PC-3 (cell line): ENCODE data around the gene ACAP1. TPM values are rescaled to one million over a fixed set of nuclear protein-coding genes. Genes with fewer than 3 reads are reported as not detected.

Experiments used
- ATAC-seq: fragments of 200-7000 bp; cut with Tn5 transposase; 2 replicates; pipeline ENCODE4 v1.9.1; 2020; ENCODE audit warnings: mild to moderate bottlenecking, moderate library complexity
- BruUV-seq: library from RNA; stranded (reverse); fragments of 400-500 nt; replicated peaks from 2 replicates; lab custom pipeline; 2021; lab: Mats Ljungman, UMichigan
- CTCF ChIA-PET: fragments of 300-600 bp; sonication (Branson Sonifier 250); formaldehyde crosslinking; loops from one replicate; lab custom pipeline; 2022; ENCODE audit warnings: antibody characterized with exemption; lab: Charles Lee
- POLR2A ChIA-PET: fragments of 300-600 bp; sonication (Branson Sonifier 250); formaldehyde crosslinking; loops from one replicate; lab custom pipeline; 2022; ENCODE audit warnings: antibody characterized with exemption; ENCODE audit not compliant: unreplicated experiment; lab: Charles Lee
- DNase-seq: peaks from one replicate; pipeline ENCODE4 v3.0.0-alpha.2; 2015
- H2AFZ ChIP-seq: fragments of 300-600 bp; sonication (generic); 2 replicates; pipeline ENCODE4 v1.6.0; 2016; ENCODE audit warnings: antibody characterized with exemption, low read length
- H3F3A ChIP-seq: fragments of 300-600 bp; sonication (generic); one replicate; pipeline ENCODE4 v1.6.0; 2017; ENCODE audit warnings: antibody characterized with exemption, low read length, control low read depth, mild to moderate bottlenecking; ENCODE audit not compliant: unreplicated experiment
- H3K27ac ChIP-seq: fragments of 300-600 bp; sonication (generic); 2 replicates; pipeline ENCODE4 v1.5.1; 2016; ENCODE audit warnings: mild to moderate bottlenecking, low read length
- H3K27me3 ChIP-seq: fragments of 300-600 bp; sonication (generic); 2 replicates; pipeline ENCODE4 v1.6.1; 2016; ENCODE audit warnings: low read length, mixed read lengths
- H3K36me3 ChIP-seq: fragments of 300-600 bp; sonication (generic); 2 replicates; pipeline ENCODE4 v1.6.1; 2016; ENCODE audit warnings: low read depth, mixed run types, low read length, mixed read lengths
- H3K4me1 ChIP-seq: fragments of 300-600 bp; sonication (generic); 2 replicates; pipeline ENCODE4 v1.5.1; 2016; ENCODE audit warnings: low read length; ENCODE audit not compliant: insufficient read depth
- H3K4me2 ChIP-seq: fragments of 300-600 bp; sonication (generic); 2 replicates; pipeline ENCODE4 v1.6.0; 2016; ENCODE audit warnings: low read length
- H3K4me3 ChIP-seq: fragments of 300-600 bp; sonication (generic); 2 replicates; pipeline ENCODE4 v1.5.1; 2016; ENCODE audit warnings: mild to moderate bottlenecking, low read length, mixed read lengths
- H3K79me2 ChIP-seq: fragments of 300-600 bp; sonication (generic); 2 replicates; pipeline ENCODE4 v1.6.1; 2017; ENCODE audit warnings: low read length, mixed read lengths
- H3K9ac ChIP-seq: fragments of 300-600 bp; sonication (generic); 2 replicates; pipeline ENCODE4 v1.6.0; 2016; ENCODE audit warnings: mild to moderate bottlenecking, low read length
- H3K9me2 ChIP-seq: fragments of 300-600 bp; sonication (generic); replicated peaks from 2 replicates; pipeline ENCODE4 v1.6.1; 2016; ENCODE audit warnings: mixed run types, low read length, mixed read lengths
- H3K9me3 ChIP-seq: fragments of 300-600 bp; sonication (generic); 2 replicates; pipeline ENCODE4 v1.6.1; 2016; ENCODE audit warnings: low read length, mixed read lengths
- H4K20me1 ChIP-seq: fragments of 300-600 bp; sonication (generic); 2 replicates; pipeline ENCODE4 v1.6.1; 2016; ENCODE audit warnings: low read length, mixed read lengths
- EZH2 ChIP-seq: fragments of 300-600 bp; sonication (generic); IDR thresholded peaks from one replicate; pipeline ENCODE4 v1.6.1; 2017; ENCODE audit warnings: antibody characterized with exemption, mild to moderate bottlenecking, low read length; ENCODE audit not compliant: unreplicated experiment
- EZH2phosphoT487 ChIP-seq: fragments of 300-600 bp; sonication (generic); IDR thresholded peaks from 2 replicates; pipeline ENCODE4 v1.6.1; 2018; ENCODE audit warnings: mild to moderate bottlenecking, antibody characterized with exemption, low read length, borderline replicate concordance
- intact Hi-C: fragments of 100-400 bp; cut with micrococcal nuclease; formaldehyde crosslinking; loops from 2 replicates; pipeline ENCODE4 v1.9.0; 2023
- total RNA-seq: library from RNA; depleted of rRNA; stranded (reverse); fragments of >200 nt; gene quantifications from 2 replicates; pipeline ENCODE4 v1.2.3, GENCODE V29; 2014
- TF ChIP-seq, protein P1 (sequence below): fragments of 300-600 bp; sonication (generic); conservative IDR thresholded peaks from 2 replicates; pipeline ENCODE4 v1.5.1; 2017; ENCODE audit warnings: antibody characterized with exemption, low read depth, mild to moderate bottlenecking, low read length

Gene ACAP1
- total RNA-seq, 1 experiment from 2014 or later: not detected

DNA sequence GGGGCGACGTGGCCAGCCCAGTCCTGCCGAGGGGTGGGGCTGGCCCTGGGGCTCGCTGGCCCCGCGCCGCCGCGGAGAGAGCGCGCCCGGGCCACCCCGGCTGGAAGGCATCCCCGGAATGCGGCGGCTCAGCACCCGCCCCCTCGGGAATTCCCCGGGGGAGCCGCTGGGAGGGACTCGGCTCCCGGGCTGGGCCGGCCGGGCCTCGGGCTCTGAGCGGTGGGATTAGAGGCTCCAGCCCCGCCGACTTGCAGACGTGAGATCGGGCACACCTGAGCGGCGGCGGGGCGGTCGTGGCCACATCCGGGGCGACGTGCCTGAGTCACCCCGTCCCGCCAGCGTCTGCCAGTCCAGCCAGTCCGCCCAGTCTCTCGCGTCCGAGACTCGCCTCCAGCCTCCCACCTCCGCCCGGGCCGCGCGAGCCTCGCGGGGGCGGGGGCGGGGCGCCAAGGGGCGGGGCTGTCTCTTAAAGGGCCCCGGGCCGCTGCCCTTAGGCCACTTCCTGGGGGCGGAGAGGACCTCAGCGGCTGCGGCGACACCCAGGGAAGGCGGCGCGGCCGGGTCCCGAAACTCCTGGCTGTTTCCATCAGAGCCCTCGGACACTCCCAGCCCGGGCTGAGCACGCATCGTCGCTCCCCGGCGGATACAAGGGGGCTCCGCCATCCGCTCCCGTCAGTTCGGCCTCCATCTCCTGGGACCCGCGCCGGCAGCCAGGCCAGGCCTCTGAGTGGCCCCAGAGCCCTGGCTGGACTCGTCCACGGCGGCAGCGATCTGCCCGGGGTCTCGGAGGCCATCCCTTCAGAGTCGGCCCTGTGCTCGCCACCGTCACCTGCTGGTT, 15.6 kb downstream of the ACAP1 start, which contains the start of gene KCTD11:
TSS of gene KCTD11 (plus strand) at position 498 of the 838 bp plus-strand sequence.
- BruUV-seq: no TSS peak
- POLR2A ChIA-PET: interaction anchor here (0.7 kb wide), 1 partner anchor 18 kb away, joined by 3 read pairs; no protein-coding TSS in a partner anchor
- Histone ChIP-seq H3K9ac (peak within 1 kb of the TSS; percentile 88), H3K4me1 (peaks cover 28% of the 10 kb centered on the region), H4K20me1 (no peaks in the 10 kb centered on the region), H3K9me2 (no peaks in the 10 kb centered on the region), H3K4me2 (peak within 1 kb of the TSS; percentile 99), H3K27me3 (no peaks in the 10 kb centered on the region), H3K36me3 (no peaks in the 10 kb centered on the region), H3K9me3 (no peaks in the 10 kb centered on the region), H3K79me2 (peaks cover 35% of the 10 kb centered on the region), H3K4me3 (peak within 1 kb of the TSS; percentile 87), H3F3A (peaks cover 3% of the 10 kb centered on the region), H3K27ac (peak within 1 kb of the TSS; percentile 95), H2AFZ (peak within 1 kb of the TSS; percentile 82)
- intact Hi-C loops: loop anchor here (5.0 kb wide), 1 partner anchor 85 kb away; the partner anchor contains the start of genes FGF11 and TMEM102
- CTCF ChIA-PET: no interaction called here
- TF ChIP-seq EZH2: no peak
- peak; percentile 78 for TF ChIP-seq EZH2phosphoT487
- ATAC-seq: peak; percentile 79
- peak; percentile 92 for DNase-seq

DNA sequence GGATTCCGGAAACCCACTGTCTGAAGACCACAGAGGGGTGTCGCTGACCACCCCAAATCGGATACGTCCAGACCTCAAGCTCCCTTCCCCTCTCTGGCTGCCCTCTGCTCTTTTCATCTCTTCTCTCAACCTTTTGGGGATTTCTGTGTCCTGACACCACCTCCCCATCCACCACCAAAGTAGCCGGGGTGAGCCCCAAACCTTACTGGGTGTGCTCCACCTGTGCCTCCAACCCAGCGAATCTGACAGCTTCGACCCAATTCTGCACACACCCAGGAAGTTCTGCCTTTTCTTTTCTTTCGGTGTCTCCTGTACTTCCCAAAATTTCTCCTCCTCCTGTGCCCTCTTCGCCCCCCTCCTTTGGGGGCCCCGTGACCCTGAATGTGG, 16.2 kb downstream of the ACAP1 start:
- Histone ChIP-seq H3K9me2 (no peaks in the 10 kb centered on the region), H3K4me1 (peaks cover 28% of the 10 kb centered on the region), H3K36me3 (no peaks in the 10 kb centered on the region), H2AFZ (peak overlapping the region; percentile 82; the same call in 1 of the 2 replicates), H3K27me3 (no peaks in the 10 kb centered on the region), H4K20me1 (no peaks in the 10 kb centered on the region), H3K27ac (peak overlapping the region; percentile 95; the same call in 1 of the 2 replicates), H3K4me2 (peak overlapping the region; percentile 99), H3F3A (peaks cover 3% of the 10 kb centered on the region), H3K4me3 (peak overlapping the region; percentile 87), H3K9ac (peak overlapping the region; percentile 88), H3K9me3 (no peaks in the 10 kb centered on the region), H3K79me2 (peaks cover 35% of the 10 kb centered on the region)
- TSS peak; percentile 54 for BruUV-seq
- ChIA-PET CTCF (no interaction called here), POLR2A (no interaction called here)
- ATAC-seq (no peak), DNase-seq (no peak)
- intact Hi-C loops: loop anchor here (5.0 kb wide), 1 partner anchor 85 kb away; the partner anchor contains the start of genes FGF11 and TMEM102
- TF ChIP-seq, protein P1, sequence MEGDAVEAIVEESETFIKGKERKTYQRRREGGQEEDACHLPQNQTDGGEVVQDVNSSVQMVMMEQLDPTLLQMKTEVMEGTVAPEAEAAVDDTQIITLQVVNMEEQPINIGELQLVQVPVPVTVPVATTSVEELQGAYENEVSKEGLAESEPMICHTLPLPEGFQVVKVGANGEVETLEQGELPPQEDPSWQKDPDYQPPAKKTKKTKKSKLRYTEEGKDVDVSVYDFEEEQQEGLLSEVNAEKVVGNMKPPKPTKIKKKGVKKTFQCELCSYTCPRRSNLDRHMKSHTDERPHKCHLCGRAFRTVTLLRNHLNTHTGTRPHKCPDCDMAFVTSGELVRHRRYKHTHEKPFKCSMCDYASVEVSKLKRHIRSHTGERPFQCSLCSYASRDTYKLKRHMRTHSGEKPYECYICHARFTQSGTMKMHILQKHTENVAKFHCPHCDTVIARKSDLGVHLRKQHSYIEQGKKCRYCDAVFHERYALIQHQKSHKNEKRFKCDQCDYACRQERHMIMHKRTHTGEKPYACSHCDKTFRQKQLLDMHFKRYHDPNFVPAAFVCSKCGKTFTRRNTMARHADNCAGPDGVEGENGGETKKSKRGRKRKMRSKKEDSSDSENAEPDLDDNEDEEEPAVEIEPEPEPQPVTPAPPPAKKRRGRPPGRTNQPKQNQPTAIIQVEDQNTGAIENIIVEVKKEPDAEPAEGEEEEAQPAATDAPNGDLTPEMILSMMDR: peak; percentile 57; the same call in 1 of the 2 replicates
- TF ChIP-seq EZH2: no peak

DNA sequence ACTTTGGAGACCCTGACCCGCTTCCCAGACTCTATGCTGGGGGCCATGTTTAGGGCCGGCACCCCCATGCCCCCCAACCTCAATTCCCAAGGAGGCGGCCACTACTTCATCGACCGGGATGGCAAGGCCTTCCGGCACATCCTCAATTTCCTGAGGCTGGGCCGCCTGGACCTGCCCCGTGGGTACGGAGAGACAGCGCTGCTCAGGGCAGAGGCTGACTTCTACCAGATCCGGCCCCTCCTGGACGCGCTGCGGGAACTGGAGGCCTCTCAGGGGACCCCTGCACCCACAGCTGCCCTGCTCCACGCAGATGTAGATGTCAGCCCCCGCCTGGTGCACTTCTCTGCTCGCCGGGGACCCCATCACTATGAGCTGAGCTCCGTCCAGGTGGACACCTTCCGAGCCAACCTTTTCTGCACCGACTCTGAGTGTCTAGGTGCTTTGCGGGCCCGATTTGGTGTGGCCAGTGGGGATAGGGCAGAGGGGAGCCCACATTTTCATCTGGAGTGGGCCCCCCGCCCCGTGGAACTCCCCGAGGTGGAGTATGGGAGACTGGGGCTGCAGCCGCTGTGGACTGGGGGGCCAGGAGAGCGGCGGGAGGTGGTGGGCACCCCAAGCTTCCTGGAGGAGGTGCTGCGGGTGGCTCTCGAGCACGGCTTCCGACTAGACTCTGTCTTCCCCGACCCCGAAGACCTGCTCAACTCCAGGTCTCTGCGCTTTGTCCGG, 16.7 kb downstream of the ACAP1 start:
- DNase-seq (no peak), ATAC-seq (no peak)
- Histone ChIP-seq H4K20me1 (no peaks in the 10 kb centered on the region), H3K36me3 (no peaks in the 10 kb centered on the region), H3K4me2 (peak overlapping the region; percentile 99), H3K9me2 (no peaks in the 10 kb centered on the region), H3F3A (peaks cover 3% of the 10 kb centered on the region), H3K9ac (peak overlapping the region; percentile 88; the same call in 1 of the 2 replicates), H2AFZ (no peak overlapping the region), H3K27ac (no peak overlapping the region), H3K4me3 (peak overlapping the region; percentile 87), H3K79me2 (peaks cover 35% of the 10 kb centered on the region), H3K9me3 (no peaks in the 10 kb centered on the region), H3K4me1 (peaks cover 28% of the 10 kb centered on the region), H3K27me3 (no peaks in the 10 kb centered on the region)
- BruUV-seq: no TSS peak
- intact Hi-C loops: loop anchor here (5.0 kb wide), 1 partner anchor 84 kb away; the partner anchor contains the start of genes FGF11 and TMEM102
- POLR2A ChIA-PET: no interaction called here
- CTCF ChIA-PET: no interaction called here
- TF ChIP-seq EZH2: no peak
- no peak for TF ChIP-seq EZH2phosphoT487
- TF ChIP-seq, protein P1: no peak
